Activated naive CD8-positive, alpha-beta T cell (primary cell): ENCODE data around the gene REC114.

Source experiments
- H3K27ac Mint-ChIP-seq: one replicate; pipeline ENCODE4 v1.8.0; 2021; ENCODE audit warnings: mixed read lengths
- H3K27me3 Mint-ChIP-seq: one replicate; pipeline ENCODE4 v1.8.0; 2021; ENCODE audit warnings: mixed read lengths
- H3K36me3 Mint-ChIP-seq: one replicate; pipeline ENCODE4 v1.8.0; 2021; ENCODE audit warnings: mixed read lengths
- H3K4me1 Mint-ChIP-seq: one replicate; pipeline ENCODE4 v1.8.0; 2021; ENCODE audit warnings: low read depth, mixed read lengths
- H3K4me3 Mint-ChIP-seq: one replicate; pipeline ENCODE4 v1.8.0; 2021; ENCODE audit warnings: mild to moderate bottlenecking, mixed read lengths
- H3K9me3 Mint-ChIP-seq: one replicate; pipeline ENCODE4 v1.8.0; 2021; ENCODE audit warnings: low read depth, mixed read lengths

REC114 gene

GRCh38 chr15:73593304-73594074 lies 150.5 kb downstream of the REC114 start:
- H3K4me3 Mint-ChIP-seq: no peak overlapping the region
- H3K27me3 Mint-ChIP-seq: no peaks in the 10 kb centered on the region
- H3K36me3 Mint-ChIP-seq: peaks cover 6% of the 10 kb centered on the region
- H3K4me1 Mint-ChIP-seq: peaks cover 28% of the 10 kb centered on the region
- no peak overlapping the region for H3K27ac Mint-ChIP-seq
- H3K9me3 Mint-ChIP-seq: no peaks in the 10 kb centered on the region

- Mint-ChIP-seq H3K4me3 (no peak overlapping the region), H3K4me1 (peaks cover 34% of the 10 kb centered on the region), H3K27ac (no peak overlapping the region), H3K9me3 (no peaks in the 10 kb centered on the region), H3K27me3 (no peaks in the 10 kb centered on the region), H3K36me3 (peaks cover 6% of the 10 kb centered on the region)
Measured at GRCh38 chr15:73594109-73594508, 151.1 kb downstream of the REC114 start.

GRCh38 chr15:73596174-73596573 lies 153.2 kb downstream of the REC114 start:
- H3K4me1 Mint-ChIP-seq: peaks cover 38% of the 10 kb centered on the region
- H3K36me3 Mint-ChIP-seq: peaks cover 6% of the 10 kb centered on the region
- no peaks in the 10 kb centered on the region for H3K9me3 Mint-ChIP-seq
- H3K27ac Mint-ChIP-seq: no peak overlapping the region
- no peaks in the 10 kb centered on the region for H3K27me3 Mint-ChIP-seq
- no peak overlapping the region for H3K4me3 Mint-ChIP-seq

- no peak overlapping the region for H3K27ac Mint-ChIP-seq
- no peaks in the 10 kb centered on the region for H3K9me3 Mint-ChIP-seq
Measured at GRCh38 chr15:73597036-73597638, 154.2 kb downstream of the REC114 start.

GRCh38 chr15:73598530-73599160 lies 155.7 kb downstream of the REC114 start:
- H3K27ac Mint-ChIP-seq: no peak overlapping the region
- peaks cover 3% of the 10 kb centered on the region for H3K36me3 Mint-ChIP-seq
- H3K9me3 Mint-ChIP-seq: no peaks in the 10 kb centered on the region
- peaks cover 39% of the 10 kb centered on the region for H3K4me1 Mint-ChIP-seq
- H3K4me3 Mint-ChIP-seq: no peak overlapping the region
- H3K27me3 Mint-ChIP-seq: no peaks in the 10 kb centered on the region

More at GRCh38 chr15:73597036-73597638, 154.2 kb downstream of the REC114 start:
- H3K27me3 Mint-ChIP-seq: no peaks in the 10 kb centered on the region
- H3K36me3 Mint-ChIP-seq: no peaks in the 10 kb centered on the region
- H3K4me1 Mint-ChIP-seq: peaks cover 38% of the 10 kb centered on the region
- H3K4me3 Mint-ChIP-seq: no peak overlapping the region

- no peaks in the 10 kb centered on the region for H3K9me3 Mint-ChIP-seq
- no peak overlapping the region for H3K27ac Mint-ChIP-seq
- no peak overlapping the region for H3K4me3 Mint-ChIP-seq
- H3K27me3 Mint-ChIP-seq: no peaks in the 10 kb centered on the region
- peaks cover 5% of the 10 kb centered on the region for H3K36me3 Mint-ChIP-seq
- peaks cover 52% of the 10 kb centered on the region for H3K4me1 Mint-ChIP-seq
Measured at GRCh38 chr15:73599934-73600333, 157.0 kb downstream of the REC114 start.

- peaks cover 5% of the 10 kb centered on the region for H3K36me3 Mint-ChIP-seq
- no peak overlapping the region for H3K27ac Mint-ChIP-seq
- H3K27me3 Mint-ChIP-seq: no peaks in the 10 kb centered on the region
- no peak overlapping the region for H3K4me3 Mint-ChIP-seq
- H3K9me3 Mint-ChIP-seq: no peaks in the 10 kb centered on the region
- H3K4me1 Mint-ChIP-seq: peaks cover 50% of the 10 kb centered on the region
Measured at GRCh38 chr15:73600413-73601335, 157.7 kb downstream of the REC114 start.

GRCh38 chr15:73601451-73602445 lies 158.8 kb downstream of the REC114 start:
- Mint-ChIP-seq H3K27ac (no peak overlapping the region), H3K27me3 (no peaks in the 10 kb centered on the region), H3K9me3 (no peaks in the 10 kb centered on the region), H3K4me1 (peaks cover 48% of the 10 kb centered on the region), H3K4me3 (no peak overlapping the region), H3K36me3 (peaks cover 5% of the 10 kb centered on the region)

GRCh38 chr15:73602446-73602843 lies 159.5 kb downstream of the REC114 start:
- Mint-ChIP-seq H3K27me3 (no peaks in the 10 kb centered on the region), H3K9me3 (no peaks in the 10 kb centered on the region), H3K4me3 (no peak overlapping the region), H3K36me3 (peaks cover 5% of the 10 kb centered on the region), H3K27ac (no peak overlapping the region), H3K4me1 (peaks cover 51% of the 10 kb centered on the region)

GRCh38 chr15:73602992-73603391 lies 160.0 kb downstream of the REC114 start:
- H3K9me3 Mint-ChIP-seq: no peaks in the 10 kb centered on the region
- peak overlapping the region; percentile 62 for H3K4me3 Mint-ChIP-seq
- H3K27ac Mint-ChIP-seq: no peak overlapping the region
- H3K36me3 Mint-ChIP-seq: peaks cover 5% of the 10 kb centered on the region
- H3K4me1 Mint-ChIP-seq: peaks cover 51% of the 10 kb centered on the region
- H3K27me3 Mint-ChIP-seq: no peaks in the 10 kb centered on the region

GRCh38 chr15:73604477-73604876 lies 161.5 kb downstream of the REC114 start:
- Mint-ChIP-seq H3K4me1 (peaks cover 51% of the 10 kb centered on the region), H3K4me3 (no peak overlapping the region), H3K36me3 (peaks cover 8% of the 10 kb centered on the region), H3K27me3 (no peaks in the 10 kb centered on the region), H3K9me3 (no peaks in the 10 kb centered on the region), H3K27ac (no peak overlapping the region)

- H3K27ac Mint-ChIP-seq: no peak overlapping the region
- no peaks in the 10 kb centered on the region for H3K9me3 Mint-ChIP-seq
- no peaks in the 10 kb centered on the region for H3K27me3 Mint-ChIP-seq
- no peak overlapping the region for H3K4me3 Mint-ChIP-seq
- peaks cover 8% of the 10 kb centered on the region for H3K36me3 Mint-ChIP-seq
- peaks cover 58% of the 10 kb centered on the region for H3K4me1 Mint-ChIP-seq
Measured at GRCh38 chr15:73605759-73606436, 162.9 kb downstream of the REC114 start.

GRCh38 chr15:73607405-73607804 lies 164.4 kb downstream of the REC114 start:
- Mint-ChIP-seq H3K27me3 (no peaks in the 10 kb centered on the region), H3K4me1 (peaks cover 66% of the 10 kb centered on the region), H3K36me3 (peaks cover 8% of the 10 kb centered on the region), H3K4me3 (no peak overlapping the region), H3K27ac (peak overlapping the region; percentile 23), H3K9me3 (no peaks in the 10 kb centered on the region)
